WTC11 (cell line): ENCODE results near the gene PRKG2.

Experiments used
- KAT7 ChIP-seq: sonication (generic); formaldehyde crosslinking; IDR thresholded peaks from 2 replicates; pipeline ENCODE4 v1.8.1; 2023; ENCODE audit warnings: missing genetic modification reagents, mild to moderate bottlenecking, borderline replicate concordance
- ZNF121 ChIP-seq: sonication (generic); formaldehyde crosslinking; IDR thresholded peaks from 2 replicates; pipeline ENCODE4 v1.8.0; 2023; ENCODE audit warnings: missing genetic modification reagents

DNA sequence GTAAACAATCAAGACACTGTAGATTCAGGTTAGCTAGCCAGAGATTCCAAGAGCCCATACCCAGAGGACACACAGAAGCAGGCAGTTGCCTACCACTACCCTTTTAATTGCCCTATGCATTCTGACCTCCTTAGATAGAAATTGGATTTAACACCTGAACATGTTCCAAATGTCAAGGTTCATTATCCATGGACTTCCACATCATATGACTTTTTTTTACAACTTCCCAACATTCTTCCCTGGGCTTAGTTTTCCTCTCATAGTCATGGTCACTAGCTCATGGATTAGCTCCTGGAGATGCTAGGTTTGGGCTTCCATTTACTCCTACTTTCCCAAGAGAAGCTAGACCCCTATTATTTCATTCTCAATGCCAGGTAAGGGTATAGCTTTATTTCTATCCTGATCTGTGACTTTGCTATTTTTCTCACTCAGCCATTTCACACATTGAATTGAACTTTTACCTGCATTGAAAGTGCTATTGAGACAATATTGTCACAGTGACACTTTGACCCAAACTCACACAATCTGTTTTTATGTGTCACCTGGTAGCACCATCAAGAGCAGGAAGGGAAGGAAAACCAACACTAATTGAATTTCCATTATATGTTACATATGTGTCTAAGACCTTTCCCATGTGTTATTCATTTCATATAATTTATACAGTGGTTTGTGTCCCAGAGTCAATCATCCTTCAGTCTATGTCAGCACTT, 44.0 kb upstream of the PRKG2 start:
- TF ChIP-seq KAT7 = no peak
- no peak for TF ChIP-seq ZNF121 (CRISPR knock-in tag)
